Stimulated activated CD8-positive, alpha-beta memory T cell treated with anti-CD3 and anti-CD28 coated beads, Interleukin-2, amount 100 ng/mL, for 48 hours (primary cell): ENCODE measurements around the gene OR11H7.
"Not testable (repeated sequence)": the region's sequence is repeated elsewhere in the genome, so short reads cannot be mapped to it uniquely, and the experiment has no call there.

ENCODE experiments used
- DNase-seq, 2 donors: peaks; one replicate each; pipeline ENCODE4 v3.0.0-alpha.2; 2020; ENCODE audit warnings: low read depth in 2 of 2

Gene OR11H7

DNA sequence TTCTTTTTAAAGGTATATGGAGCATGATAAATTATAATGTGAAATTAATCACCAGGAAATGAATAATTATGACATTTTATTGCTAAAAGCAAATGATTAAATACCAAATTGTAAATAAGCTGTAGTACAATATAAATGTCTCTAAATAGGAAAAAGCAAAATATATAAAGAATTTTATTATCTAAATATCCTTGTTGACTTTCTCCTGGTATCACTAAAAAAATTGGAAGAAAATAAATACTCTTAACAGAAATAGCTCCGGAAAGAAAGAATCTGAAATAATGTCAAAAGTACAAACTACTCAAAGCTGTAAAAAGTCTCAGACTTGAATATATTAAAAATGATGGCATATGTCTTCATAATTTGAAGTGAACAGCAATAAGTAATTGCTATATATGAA is at the start of gene OR11H7:
TSS of gene OR11H7 (plus strand) at position 301 of the 400 bp plus-strand sequence.
- DNase-seq: no peak

DNA sequence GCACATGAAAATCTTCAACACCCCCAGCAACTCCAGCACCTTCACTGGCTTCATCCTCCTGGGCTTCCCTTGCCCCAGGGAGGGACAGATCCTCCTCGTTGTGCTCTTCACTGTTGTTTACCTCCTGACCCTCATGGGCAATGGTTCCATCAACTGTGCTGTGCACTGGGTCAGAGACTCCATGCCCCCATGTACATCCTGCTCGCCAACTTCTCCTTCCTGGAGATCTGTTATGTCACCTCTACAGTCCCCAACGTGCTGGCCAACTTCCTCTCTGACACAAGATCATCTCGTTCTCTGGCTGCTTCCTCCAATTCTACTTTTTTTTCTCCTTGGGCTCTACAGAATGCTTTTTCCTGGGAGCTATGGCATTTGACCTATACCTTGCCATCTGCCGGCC is 49.6 kb upstream of the OR11H7 start:
- no peak for DNase-seq

DNA sequence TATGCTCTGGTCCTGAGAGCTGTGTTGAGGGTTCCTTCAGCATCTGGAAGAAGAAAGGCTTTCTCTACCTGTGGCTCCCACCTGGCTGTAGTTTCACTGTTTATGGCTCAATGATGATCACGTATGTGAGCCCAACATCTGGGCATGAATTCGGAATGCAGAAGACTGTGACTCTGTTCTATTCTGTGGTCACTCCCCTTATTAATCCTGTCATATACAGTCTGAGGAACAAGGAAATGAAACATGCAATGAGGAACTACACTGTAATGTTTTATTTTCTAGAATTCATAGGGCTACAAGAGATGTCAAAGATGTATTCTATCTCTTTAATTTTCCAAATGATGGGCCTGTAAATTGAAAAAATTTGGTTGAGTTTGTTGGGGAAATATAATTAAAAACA is 48.9 kb upstream of the OR11H7 start:
- no peak for DNase-seq

GRCh38 chr14:20180486-20180885 is 48.3 kb upstream of the OR11H7 start:
- DNase-seq: no peak

DNA sequence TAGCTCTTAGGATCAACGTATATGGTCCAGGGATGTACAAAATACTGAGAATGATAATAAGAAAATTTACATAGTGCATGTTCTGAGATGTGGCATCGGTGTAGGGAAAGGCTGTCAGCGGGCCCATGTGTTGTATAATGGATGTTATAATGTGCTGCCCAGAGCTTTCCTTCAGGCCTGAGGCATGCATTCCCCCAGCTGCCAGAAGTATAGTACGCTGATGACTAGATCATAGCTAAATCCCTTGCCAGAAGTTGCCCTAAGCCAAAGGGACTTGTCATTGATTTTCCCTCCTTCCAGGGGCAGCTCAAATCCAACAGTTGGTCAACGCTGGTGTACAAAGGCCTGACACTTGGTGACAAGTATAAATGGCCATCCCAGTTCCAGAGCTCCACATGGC is 44.6 kb upstream of the OR11H7 start:
- DNase-seq: no peak

DNA sequence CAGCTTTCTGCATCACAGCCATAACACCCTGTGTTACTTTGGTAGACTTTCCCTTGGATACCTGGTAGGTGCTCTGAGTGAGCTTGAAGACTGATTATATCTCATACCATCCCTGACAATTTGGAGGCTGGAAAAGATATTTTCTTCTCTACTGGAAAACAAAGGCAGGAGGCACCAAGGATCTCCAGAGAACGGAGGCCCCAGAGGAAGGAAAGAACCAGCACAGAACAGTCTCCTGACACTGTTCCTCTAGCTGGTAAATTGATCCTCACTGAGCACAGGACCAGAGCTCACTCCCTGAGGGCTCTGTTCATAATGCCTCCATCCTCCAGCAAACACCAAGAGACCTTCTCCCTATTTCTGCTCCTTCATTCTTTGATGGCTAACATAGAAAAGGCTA is 38.2 kb upstream of the OR11H7 start, which contains the start of gene OR11G2:
TSS of gene OR11G2 (plus strand) at position 301 of the 400 bp plus-strand sequence. CDS start 6,542 bp downstream, outside the sequence.
- DNase-seq: no peak

DNA sequence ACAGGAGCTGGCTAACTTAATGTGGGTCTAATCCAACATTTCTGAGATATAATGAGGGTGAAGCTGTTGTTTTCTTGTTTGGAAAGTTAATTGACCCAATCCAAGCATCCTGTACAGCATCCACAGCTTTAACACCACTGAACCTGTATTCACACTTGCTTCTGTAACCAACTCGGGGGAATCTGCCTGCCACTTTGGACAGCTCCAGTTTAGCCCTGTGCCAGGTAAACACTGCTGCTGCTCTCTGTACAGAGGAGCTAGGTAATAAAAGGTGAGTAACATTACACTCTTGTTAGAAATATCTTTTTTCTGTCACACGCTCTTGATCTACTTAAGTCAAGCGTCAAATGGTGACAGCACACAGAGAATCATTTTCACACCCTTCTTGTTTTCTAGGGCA is 37.4 kb upstream of the OR11H7 start:
- no peak for DNase-seq

GRCh38 chr14:20194101-20194500 is 34.7 kb upstream of the OR11H7 start:
- DNase-seq: no peak

DNA sequence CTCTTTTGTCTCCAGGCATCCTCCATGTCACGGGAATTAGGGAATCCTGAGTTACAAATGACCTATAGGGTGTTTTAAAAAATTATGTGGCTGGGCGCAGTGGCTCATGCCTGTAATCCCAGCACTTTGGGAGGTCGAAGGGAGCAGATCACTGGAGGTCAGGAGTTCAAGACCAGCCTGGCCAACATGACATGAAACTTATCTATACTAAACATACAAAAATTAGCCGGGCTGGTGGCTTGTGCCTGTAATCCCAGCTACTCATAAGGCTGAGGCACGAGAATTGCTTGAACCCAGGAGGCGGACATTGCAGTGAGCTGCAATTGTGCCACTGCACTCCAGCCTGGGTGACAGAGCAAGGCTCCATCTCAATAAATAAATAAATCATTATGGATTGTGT is 33.6 kb upstream of the OR11H7 start:
- DNase-seq: not testable (repeated sequence)

- DNase-seq: no peak
Observed at GRCh38 chr14:20195911-20196310, 32.9 kb upstream of the OR11H7 start.

DNA sequence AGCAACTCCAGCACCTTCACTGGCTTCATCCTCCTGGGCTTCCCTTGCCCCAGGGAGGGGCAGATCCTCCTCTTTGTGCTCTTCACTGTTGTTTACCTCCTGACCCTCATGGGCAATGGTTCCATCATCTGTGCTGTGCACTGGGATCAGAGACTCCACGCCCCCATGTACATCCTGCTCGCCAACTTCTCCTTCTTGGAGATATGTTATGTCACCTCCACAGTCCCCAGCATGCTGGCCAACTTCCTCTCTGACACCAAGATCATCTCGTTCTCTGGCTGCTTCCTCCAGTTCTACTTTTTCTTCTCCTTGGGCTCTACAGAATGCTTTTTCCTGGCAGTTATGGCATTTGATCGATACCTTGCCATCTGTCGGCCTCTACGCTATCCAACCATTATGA is 31.3 kb upstream of the OR11H7 start:
- DNase-seq: no peak

GRCh38 chr14:20198991-20199390 is 29.8 kb upstream of the OR11H7 start:
- no peak for DNase-seq

GRCh38 chr14:20204721-20205120 is 24.1 kb upstream of the OR11H7 start:
- DNase-seq: no peak

GRCh38 chr14:20209595-20209994 is 19.2 kb upstream of the OR11H7 start:
- no peak for DNase-seq

GRCh38 chr14:20212406-20212805 is 16.4 kb upstream of the OR11H7 start:
- not testable (repeated sequence) for DNase-seq

DNA sequence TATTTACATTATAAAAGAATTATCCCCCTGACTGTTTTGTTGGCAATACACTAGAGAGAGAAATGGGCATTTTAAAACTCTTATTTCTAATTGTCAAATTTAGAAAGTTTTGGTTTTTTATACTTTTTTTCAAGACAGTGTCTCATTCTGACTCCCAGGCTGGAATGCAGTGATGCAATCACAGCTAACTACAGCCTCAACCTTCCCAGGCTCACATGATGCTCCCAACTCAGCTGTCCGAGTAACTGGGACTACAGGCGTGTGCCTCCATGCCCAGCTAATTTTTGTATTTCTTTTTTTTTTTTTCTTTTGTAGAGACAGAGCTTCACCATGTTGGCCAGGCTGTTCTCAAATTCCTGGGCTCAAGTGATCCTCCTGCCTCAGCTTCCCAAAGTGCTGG is 13.6 kb upstream of the OR11H7 start:
- no peak for DNase-seq

GRCh38 chr14:20219033-20219432 is 9.7 kb upstream of the OR11H7 start:
- DNase-seq: no peak

DNA sequence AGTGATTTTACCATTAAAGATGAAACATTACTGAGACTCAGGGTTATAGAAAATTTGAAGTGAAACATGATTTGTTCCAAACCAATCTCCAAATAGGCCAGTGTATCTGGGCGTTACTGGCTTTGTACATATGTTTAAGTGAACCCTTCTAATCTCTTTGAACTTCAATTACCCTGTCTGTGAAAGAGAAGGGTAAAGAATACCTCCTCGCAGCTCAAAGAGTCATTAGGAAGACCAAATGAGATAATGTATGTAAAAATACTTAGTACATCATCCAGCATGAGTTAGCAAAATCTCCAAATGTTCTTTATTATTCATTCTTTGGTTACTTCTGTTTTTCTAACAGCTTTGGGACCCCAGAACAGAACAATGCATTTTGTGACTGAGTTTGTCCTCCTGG is 5.4 kb upstream of the OR11H7 start, which contains the start of gene OR11H6:
TSS of gene OR11H6 (plus strand) at position 301 of the 400 bp plus-strand sequence. CDS start at position 301, 0 bp downstream.
- DNase-seq: no peak

DNA sequence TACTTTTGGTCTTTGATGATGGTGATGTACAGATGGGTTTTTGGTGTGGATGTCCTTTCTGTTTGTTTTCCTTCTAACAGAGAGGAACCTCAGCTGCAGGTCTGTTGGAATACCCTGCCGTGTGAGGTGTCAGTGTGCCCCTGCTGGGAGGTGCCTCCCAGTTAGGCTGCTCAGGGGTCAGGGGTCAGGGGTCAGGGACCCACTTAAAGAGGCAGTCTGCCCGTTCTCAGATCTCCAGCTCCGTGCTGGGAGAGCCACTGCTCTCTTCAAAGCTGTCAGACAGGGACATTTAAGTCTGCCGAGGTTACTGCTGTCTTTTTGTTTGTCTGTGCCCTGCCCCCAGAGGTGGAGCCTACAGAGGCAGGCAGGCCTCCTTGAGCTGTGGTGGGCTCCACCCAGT is 6.6 kb downstream of the OR11H7 start:
- not testable (repeated sequence) for DNase-seq

- DNase-seq: no peak
Observed at GRCh38 chr14:20247646-20248246, 19.0 kb downstream of the OR11H7 start.

- no peak for DNase-seq
Observed at GRCh38 chr14:20262642-20263128, 33.9 kb downstream of the OR11H7 start.

GRCh38 chr14:20264361-20264760 is 35.6 kb downstream of the OR11H7 start:
- not testable (repeated sequence) for DNase-seq

DNA sequence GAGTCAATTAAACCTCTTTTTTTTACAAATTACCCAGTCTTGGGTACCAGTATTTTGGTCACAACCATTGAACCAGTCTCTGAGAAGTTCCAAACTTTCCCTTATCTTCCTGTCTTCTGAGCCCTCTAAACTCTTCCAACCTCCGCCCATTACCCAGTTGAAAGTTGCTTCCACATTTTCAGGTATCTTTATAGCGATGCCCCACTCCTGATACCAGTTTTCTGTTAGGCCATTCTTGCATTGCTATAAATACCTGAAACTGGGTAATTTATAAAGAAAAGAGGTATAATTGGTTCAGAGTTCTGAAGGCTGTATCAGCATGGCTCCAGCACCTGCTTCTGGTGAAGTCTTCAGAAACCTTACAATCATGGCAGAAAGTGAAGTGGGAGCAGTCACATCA is 45.3 kb downstream of the OR11H7 start:
- DNase-seq: no peak

- DNase-seq: no peak
Observed at GRCh38 chr14:20277409-20277808, 48.6 kb downstream of the OR11H7 start.
